Measurements from ENCODE around the gene PSAT1. TPM values are rescaled to one million over a fixed set of nuclear protein-coding genes. Genes with fewer than 3 reads are reported as not detected.

Gene PSAT1
- polyA plus RNA-seq, 3 donors = 0.05 to 4.7 (median 0.11) TPM

- Mint-ChIP-seq H3K9me3 (peaks cover 0 to 3% (median 1%) of the 10 kb centered on the region in 7 donors), H3K27me3 (ENCODE audit: low read depth in 3 of 3) (peaks cover 0 to 6% (median 1%) of the 10 kb centered on the region in 3 donors), H3K27ac (no peak overlapping the region), H3K36me3 (no peaks in the 10 kb centered on the region), H3K4me1 (peaks cover 4% of the 10 kb centered on the region), H3K4me3 (no peak overlapping the region)
- Histone ChIP-seq H3K4me2 (replicated peaks; ENCODE audit: extremely low read depth, low read length, poor library complexity, severe bottlenecking) (no peak overlapping the region), H4K20me1 (ENCODE audit: insufficient read depth, low read length) (no peaks in the 10 kb centered on the region), H3K27ac (ENCODE audit: low read depth in 1 of 2, low read length in 2 of 2) (no peak overlapping the region), H3K27me3 (ENCODE audit: control insufficient read depth in 2 of 2, insufficient read depth in 2 of 2, low read length in 2 of 2) (no peaks in the 10 kb centered on the region), H3K4me1 (ENCODE audit: control insufficient read depth in 1 of 2, insufficient read depth in 2 of 2, low read length in 2 of 2) (no peaks in the 10 kb centered on the region), H3K9me3 (replicated peaks in 1 of 2; ENCODE audit: control insufficient read depth in 1 of 2, insufficient read depth in 1 of 2, low read length in 2 of 2) (no peaks in the 10 kb centered on the region), H3K9ac (ENCODE audit: insufficient read depth, low read length, poor library complexity, severe bottlenecking) (no peak overlapping the region), H3K79me2 (ENCODE audit: insufficient read depth, low read length) (no peaks in the 10 kb centered on the region), H2AFZ (ENCODE audit: insufficient read depth, low read depth, low read length, poor library complexity, severe bottlenecking) (no peak overlapping the region), H3K36me3 (replicated peaks in 1 of 2; ENCODE audit: control insufficient read depth in 1 of 2, insufficient read depth in 2 of 2, low read length in 2 of 2) (no peaks in the 10 kb centered on the region), H3K4me3 (replicated peaks in 1 of 3; ENCODE audit: low read depth in 2 of 3, low read length in 3 of 3) (no peak overlapping the region)
- no CpG with 5 or more reads among the region's 2 CpGs for WGBS (ENCODE audit: insufficient coverage)
- intact Hi-C loops (cut with micrococcal nuclease) = no loop called here
- DNase-seq = no peak
- no peak for TF ChIP-seq CTCF (IDR thresholded peaks at IDR 0.05)
Observed at GRCh38 chr9:78351816-78352215, 54.9 kb downstream of the PSAT1 start.

- H3K4me3 ChIP-seq (replicated peaks in 1 of 3; ENCODE audit: low read depth in 2 of 3, low read length in 3 of 3) = no peak overlapping the region
- Mint-ChIP-seq H3K4me3 (no peak overlapping the region), H3K9me3 (peaks cover 0 to 3% (median 0%) of the 10 kb centered on the region in 7 donors), H3K27me3 (ENCODE audit: low read depth in 3 of 3) (peaks cover 1 to 6% (median 4%) of the 10 kb centered on the region in 3 donors), H3K27ac (no peak overlapping the region), H3K36me3 (no peaks in the 10 kb centered on the region), H3K4me1 (peaks cover 4% of the 10 kb centered on the region)
- intact Hi-C loops (cut with micrococcal nuclease) = no loop called here
- no peaks in the 10 kb centered on the region for H4K20me1 ChIP-seq (ENCODE audit: insufficient read depth, low read length)
- no peak for DNase-seq
- no peak overlapping the region for H3K27ac ChIP-seq (ENCODE audit: low read depth in 1 of 2, low read length in 2 of 2)
- no peak overlapping the region for H2AFZ ChIP-seq (ENCODE audit: insufficient read depth, low read depth, low read length, poor library complexity, severe bottlenecking)
- no peaks in the 10 kb centered on the region for H3K4me1 ChIP-seq (ENCODE audit: control insufficient read depth in 1 of 2, insufficient read depth in 2 of 2, low read length in 2 of 2)
- H3K36me3 ChIP-seq (replicated peaks in 1 of 2; ENCODE audit: control insufficient read depth in 1 of 2, insufficient read depth in 2 of 2, low read length in 2 of 2) = no peaks in the 10 kb centered on the region
- no peak overlapping the region for H3K4me2 ChIP-seq (replicated peaks; ENCODE audit: extremely low read depth, low read length, poor library complexity, severe bottlenecking)
- no peaks in the 10 kb centered on the region for H3K79me2 ChIP-seq (ENCODE audit: insufficient read depth, low read length)
- no peaks in the 10 kb centered on the region for H3K27me3 ChIP-seq (ENCODE audit: control insufficient read depth in 2 of 2, insufficient read depth in 2 of 2, low read length in 2 of 2)
- no peak for TF ChIP-seq CTCF (IDR thresholded peaks at IDR 0.05)
- no peaks in the 10 kb centered on the region for H3K9me3 ChIP-seq (replicated peaks in 1 of 2; ENCODE audit: control insufficient read depth in 1 of 2, insufficient read depth in 1 of 2, low read length in 2 of 2)
- no peak overlapping the region for H3K9ac ChIP-seq (ENCODE audit: insufficient read depth, low read length, poor library complexity, severe bottlenecking)
Observed at GRCh38 chr9:78354324-78354973, 57.5 kb downstream of the PSAT1 start.

Data from CD14-positive monocyte (primary cell).